Activated naive CD8-positive, alpha-beta T cell treated with anti-CD3 and anti-CD28 coated beads, Interleukin-2, amount 50 U/mL, for 24 hours (primary cell): ENCODE measurements around the gene LRMDA.

Source experiments
- ATAC-seq: fragments of 150-1000 bp; cut with Tn5 transposase; one replicate; pipeline ENCODE4 v1.10.0; 2021
- DNase-seq: peaks from one replicate; pipeline ENCODE4 v3.0.0; 2021
- H3K27ac Mint-ChIP-seq: one replicate; pipeline ENCODE4 v1.8.0; 2021; ENCODE audit warnings: mild to moderate bottlenecking, mixed read lengths
- H3K27me3 Mint-ChIP-seq: one replicate; pipeline ENCODE4 v1.8.0; 2021; ENCODE audit warnings: mixed read lengths
- H3K36me3 Mint-ChIP-seq: one replicate; pipeline ENCODE4 v1.8.0; 2021; ENCODE audit warnings: low read depth, mixed read lengths
- H3K4me1 Mint-ChIP-seq: one replicate; pipeline ENCODE4 v1.8.0; 2021; ENCODE audit warnings: mixed read lengths
- H3K4me3 Mint-ChIP-seq: one replicate; pipeline ENCODE4 v1.8.0; 2021; ENCODE audit warnings: mild to moderate bottlenecking, moderate library complexity, mixed read lengths
- H3K9me3 Mint-ChIP-seq: one replicate; pipeline ENCODE4 v1.8.0; 2021; ENCODE audit warnings: mixed read lengths

The LRMDA gene

GRCh38 chr10:76035206-76036110 lies 604.0 kb downstream of the LRMDA start:
- no peaks in the 10 kb centered on the region for H3K4me1 Mint-ChIP-seq
- H3K9me3 Mint-ChIP-seq = peaks cover 10% of the 10 kb centered on the region
- no peak overlapping the region for H3K27ac Mint-ChIP-seq
- H3K27me3 Mint-ChIP-seq = peaks cover 2% of the 10 kb centered on the region
- no peaks in the 10 kb centered on the region for H3K36me3 Mint-ChIP-seq
- no peak overlapping the region for H3K4me3 Mint-ChIP-seq
- ATAC-seq (no peak), DNase-seq (no peak)

DNA sequence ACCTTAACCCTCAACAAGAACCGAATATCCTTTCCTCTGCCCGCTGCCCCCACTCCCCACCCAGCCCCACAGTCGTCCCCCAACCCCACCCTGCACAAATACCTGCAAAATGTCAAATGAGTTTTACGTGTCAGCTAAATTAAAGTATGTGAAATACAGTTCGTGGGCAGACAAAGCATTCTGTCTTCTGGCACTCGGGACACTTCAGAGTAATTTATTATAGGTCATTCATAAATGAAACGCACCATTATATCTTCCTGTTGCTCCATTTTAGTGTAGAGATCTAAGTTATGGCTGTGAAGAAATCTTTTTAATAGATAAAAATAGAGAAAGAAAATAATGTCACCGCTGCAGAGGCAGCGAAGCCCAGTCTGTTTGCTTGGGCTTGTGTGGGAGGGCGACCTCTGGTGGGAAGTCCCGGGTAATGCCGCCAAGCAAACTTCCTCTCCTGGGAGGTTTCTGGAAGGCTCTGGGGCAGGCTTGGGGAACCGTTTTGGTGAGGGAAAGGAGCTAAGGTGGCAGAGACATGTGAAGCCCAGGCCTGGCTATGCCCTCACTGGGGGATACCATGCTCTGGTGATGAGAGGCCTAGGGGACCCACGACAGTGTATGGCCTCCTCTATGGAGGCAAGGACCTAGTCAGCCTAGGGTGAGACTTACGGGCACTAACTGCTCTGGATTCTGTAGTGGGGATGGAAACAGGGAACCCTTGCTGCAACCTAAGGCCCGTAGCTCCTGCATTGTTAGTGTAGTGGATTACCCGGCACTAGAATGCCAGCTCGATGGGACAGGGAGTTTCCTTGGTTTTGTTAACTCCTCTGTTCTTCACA lies 604.9 kb downstream of the LRMDA start:
- Mint-ChIP-seq H3K27ac (no peak overlapping the region), H3K36me3 (no peaks in the 10 kb centered on the region), H3K4me3 (no peak overlapping the region), H3K9me3 (peaks cover 14% of the 10 kb centered on the region), H3K4me1 (no peaks in the 10 kb centered on the region), H3K27me3 (peaks cover 2% of the 10 kb centered on the region)
- DNase-seq (peak; percentile 37), ATAC-seq (no peak)

GRCh38 chr10:76036962-76037361 lies 605.5 kb downstream of the LRMDA start:
- H3K27me3 Mint-ChIP-seq = peaks cover 2% of the 10 kb centered on the region
- no peaks in the 10 kb centered on the region for H3K36me3 Mint-ChIP-seq
- H3K9me3 Mint-ChIP-seq = peaks cover 14% of the 10 kb centered on the region
- no peak for DNase-seq
- H3K4me3 Mint-ChIP-seq = no peak overlapping the region
- H3K27ac Mint-ChIP-seq = no peak overlapping the region
- no peak for ATAC-seq
- no peaks in the 10 kb centered on the region for H3K4me1 Mint-ChIP-seq

GRCh38 chr10:76037531-76038155 lies 606.2 kb downstream of the LRMDA start:
- Mint-ChIP-seq H3K4me3 (no peak overlapping the region), H3K4me1 (no peaks in the 10 kb centered on the region), H3K36me3 (no peaks in the 10 kb centered on the region), H3K9me3 (peaks cover 14% of the 10 kb centered on the region), H3K27me3 (peaks cover 2% of the 10 kb centered on the region), H3K27ac (no peak overlapping the region)
- no peak for DNase-seq
- ATAC-seq = no peak

- no peak for DNase-seq
- H3K4me1 Mint-ChIP-seq = no peaks in the 10 kb centered on the region
- H3K9me3 Mint-ChIP-seq = peaks cover 14% of the 10 kb centered on the region
- no peak for ATAC-seq
- H3K4me3 Mint-ChIP-seq = no peak overlapping the region
- H3K36me3 Mint-ChIP-seq = no peaks in the 10 kb centered on the region
- H3K27ac Mint-ChIP-seq = no peak overlapping the region
- peaks cover 2% of the 10 kb centered on the region for H3K27me3 Mint-ChIP-seq
Measured at GRCh38 chr10:76038696-76039095, 607.3 kb downstream of the LRMDA start.

DNA sequence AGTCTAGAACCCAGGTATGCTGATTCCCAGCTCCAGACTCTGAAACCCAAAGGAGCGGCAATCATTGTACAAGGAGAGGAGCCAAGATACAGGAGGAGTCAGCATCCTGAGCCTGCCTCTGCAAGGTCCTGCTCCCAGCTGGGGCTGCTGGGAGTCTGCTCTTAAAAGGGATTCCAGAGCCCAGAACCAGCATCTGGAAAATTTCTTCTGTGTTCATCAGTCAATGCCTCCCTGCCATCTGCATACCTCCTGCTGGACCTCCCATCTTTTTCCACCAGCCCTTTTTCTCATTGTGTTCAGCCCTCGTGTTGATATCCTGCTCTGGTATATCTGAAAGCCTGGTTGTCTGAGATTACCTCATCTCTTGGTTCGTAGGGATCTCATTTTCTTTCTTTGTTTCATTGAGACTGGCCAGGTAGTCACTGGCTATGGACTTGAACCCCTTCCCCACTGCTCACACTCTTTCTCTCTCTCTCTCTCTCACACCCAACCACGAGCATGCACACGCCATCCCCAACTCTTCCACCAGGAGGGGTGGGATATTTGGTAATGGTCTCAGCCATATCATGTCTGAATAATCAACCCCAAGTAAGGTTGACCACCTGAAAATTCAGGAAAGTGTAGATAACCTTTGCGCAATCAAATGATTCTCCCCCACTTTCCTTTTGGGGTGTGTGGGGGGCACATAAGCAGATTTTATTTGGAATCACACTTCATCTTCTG lies 608.8 kb downstream of the LRMDA start:
- Mint-ChIP-seq H3K36me3 (no peaks in the 10 kb centered on the region), H3K27ac (no peak overlapping the region), H3K9me3 (peaks cover 14% of the 10 kb centered on the region), H3K4me1 (no peaks in the 10 kb centered on the region), H3K27me3 (no peaks in the 10 kb centered on the region), H3K4me3 (no peak overlapping the region)
- ATAC-seq (no peak), DNase-seq (no peak)

DNA sequence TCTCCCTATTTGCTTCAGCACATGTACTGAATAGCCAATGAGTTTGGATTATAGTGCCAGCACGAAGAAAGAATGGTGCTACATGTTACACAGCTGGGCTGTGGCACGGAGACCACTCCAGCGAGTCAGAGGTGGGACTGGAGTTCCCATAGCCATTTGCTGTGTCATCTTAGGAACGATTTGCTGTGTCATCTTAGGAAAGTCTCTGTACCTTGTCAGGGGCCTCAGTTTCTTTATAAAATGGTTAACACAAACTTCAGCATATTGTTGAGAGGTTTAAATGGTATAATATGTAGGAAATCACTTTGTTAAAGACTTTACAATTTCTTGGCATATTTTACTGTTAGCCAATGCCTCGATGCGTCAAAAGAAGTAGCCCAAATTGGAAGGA lies 609.4 kb downstream of the LRMDA start:
- Mint-ChIP-seq H3K4me1 (no peaks in the 10 kb centered on the region), H3K27me3 (no peaks in the 10 kb centered on the region), H3K27ac (no peak overlapping the region), H3K36me3 (no peaks in the 10 kb centered on the region), H3K4me3 (no peak overlapping the region), H3K9me3 (peaks cover 14% of the 10 kb centered on the region)
- ATAC-seq (no peak), DNase-seq (no peak)

DNA sequence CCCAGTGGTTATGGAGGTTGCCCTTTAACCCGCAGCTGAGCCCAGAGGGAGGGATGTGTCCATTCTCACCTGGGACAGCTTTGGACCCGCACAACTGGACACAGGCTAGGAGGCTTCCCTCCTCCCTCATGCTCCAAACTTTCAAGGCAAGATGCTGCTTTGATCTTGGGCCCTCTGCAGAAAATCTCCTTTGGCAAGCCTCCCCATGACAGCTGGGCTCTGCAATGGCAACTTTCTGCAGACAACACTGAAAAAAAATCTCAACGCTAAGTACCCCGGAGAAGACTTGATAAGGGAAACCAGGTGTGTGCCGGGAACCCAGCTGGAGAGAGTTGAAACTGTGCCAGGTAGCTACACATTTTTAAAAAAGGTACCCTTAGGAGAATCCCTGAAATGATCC lies 610.1 kb downstream of the LRMDA start:
- no peak overlapping the region for H3K4me3 Mint-ChIP-seq
- peaks cover 14% of the 10 kb centered on the region for H3K9me3 Mint-ChIP-seq
- ATAC-seq (no peak), DNase-seq (no peak)
- no peak overlapping the region for H3K27ac Mint-ChIP-seq
- H3K27me3 Mint-ChIP-seq = no peaks in the 10 kb centered on the region
- no peaks in the 10 kb centered on the region for H3K36me3 Mint-ChIP-seq
- H3K4me1 Mint-ChIP-seq = no peaks in the 10 kb centered on the region

- no peaks in the 10 kb centered on the region for H3K36me3 Mint-ChIP-seq
- no peaks in the 10 kb centered on the region for H3K27me3 Mint-ChIP-seq
- H3K9me3 Mint-ChIP-seq = peaks cover 14% of the 10 kb centered on the region
- DNase-seq (no peak), ATAC-seq (no peak)
- no peak overlapping the region for H3K27ac Mint-ChIP-seq
- H3K4me3 Mint-ChIP-seq = no peak overlapping the region
- H3K4me1 Mint-ChIP-seq = no peaks in the 10 kb centered on the region
Measured at GRCh38 chr10:76043261-76043660, 611.8 kb downstream of the LRMDA start.

GRCh38 chr10:76044751-76045150 lies 613.3 kb downstream of the LRMDA start:
- H3K27me3 Mint-ChIP-seq = no peaks in the 10 kb centered on the region
- no peak for DNase-seq
- H3K36me3 Mint-ChIP-seq = no peaks in the 10 kb centered on the region
- ATAC-seq = no peak
- no peak overlapping the region for H3K27ac Mint-ChIP-seq
- H3K4me3 Mint-ChIP-seq = no peak overlapping the region
- H3K9me3 Mint-ChIP-seq = peaks cover 7% of the 10 kb centered on the region
- H3K4me1 Mint-ChIP-seq = no peaks in the 10 kb centered on the region

DNA sequence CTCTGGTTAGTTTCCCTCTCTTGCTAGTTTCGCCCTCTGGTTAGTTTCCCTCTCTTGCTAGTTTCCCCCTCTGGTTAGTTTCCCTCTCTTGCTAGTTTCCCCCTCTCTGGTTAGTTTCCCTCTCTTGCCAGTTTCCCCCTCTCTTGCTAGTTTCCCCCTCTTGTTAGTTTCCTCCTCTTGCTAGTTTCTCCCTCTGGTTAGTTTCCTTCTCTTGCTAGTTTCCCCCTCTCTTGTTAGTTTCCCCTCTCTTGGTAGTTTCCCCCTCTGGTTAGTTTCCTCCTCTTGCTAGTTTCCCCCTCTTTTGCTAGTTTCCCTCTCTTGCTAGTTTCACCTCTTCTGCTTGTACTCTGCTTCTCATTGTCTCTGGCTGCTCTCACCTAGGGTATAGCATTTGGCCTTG lies 613.8 kb downstream of the LRMDA start:
- no peaks in the 10 kb centered on the region for H3K27me3 Mint-ChIP-seq
- DNase-seq (no peak), ATAC-seq (no peak)
- H3K9me3 Mint-ChIP-seq = peaks cover 7% of the 10 kb centered on the region
- no peak overlapping the region for H3K4me3 Mint-ChIP-seq
- H3K36me3 Mint-ChIP-seq = no peaks in the 10 kb centered on the region
- no peak overlapping the region for H3K27ac Mint-ChIP-seq
- H3K4me1 Mint-ChIP-seq = no peaks in the 10 kb centered on the region

DNA sequence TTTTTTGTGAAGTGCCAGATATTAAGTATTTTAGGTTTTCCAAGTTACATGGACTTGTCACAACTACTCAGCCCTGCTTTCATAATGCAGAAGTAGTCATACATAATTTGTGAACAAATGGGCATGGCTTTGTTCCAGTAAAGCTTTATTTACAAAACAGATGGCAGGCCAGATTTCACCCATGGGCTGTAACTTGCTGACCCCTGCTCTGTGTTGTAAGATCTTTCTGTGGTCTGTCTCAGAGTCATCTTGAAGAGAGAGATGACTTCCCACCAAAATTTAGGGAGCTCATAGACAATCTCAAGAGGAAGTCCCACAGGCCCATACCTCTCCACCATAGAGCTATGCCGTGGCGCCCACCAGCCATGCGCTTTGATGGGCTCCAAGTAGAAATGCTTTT lies 616.1 kb downstream of the LRMDA start:
- ATAC-seq = no peak
- Mint-ChIP-seq H3K9me3 (no peaks in the 10 kb centered on the region), H3K4me1 (no peaks in the 10 kb centered on the region), H3K36me3 (no peaks in the 10 kb centered on the region), H3K27ac (no peak overlapping the region), H3K4me3 (no peak overlapping the region), H3K27me3 (no peaks in the 10 kb centered on the region)
- DNase-seq = no peak

DNA sequence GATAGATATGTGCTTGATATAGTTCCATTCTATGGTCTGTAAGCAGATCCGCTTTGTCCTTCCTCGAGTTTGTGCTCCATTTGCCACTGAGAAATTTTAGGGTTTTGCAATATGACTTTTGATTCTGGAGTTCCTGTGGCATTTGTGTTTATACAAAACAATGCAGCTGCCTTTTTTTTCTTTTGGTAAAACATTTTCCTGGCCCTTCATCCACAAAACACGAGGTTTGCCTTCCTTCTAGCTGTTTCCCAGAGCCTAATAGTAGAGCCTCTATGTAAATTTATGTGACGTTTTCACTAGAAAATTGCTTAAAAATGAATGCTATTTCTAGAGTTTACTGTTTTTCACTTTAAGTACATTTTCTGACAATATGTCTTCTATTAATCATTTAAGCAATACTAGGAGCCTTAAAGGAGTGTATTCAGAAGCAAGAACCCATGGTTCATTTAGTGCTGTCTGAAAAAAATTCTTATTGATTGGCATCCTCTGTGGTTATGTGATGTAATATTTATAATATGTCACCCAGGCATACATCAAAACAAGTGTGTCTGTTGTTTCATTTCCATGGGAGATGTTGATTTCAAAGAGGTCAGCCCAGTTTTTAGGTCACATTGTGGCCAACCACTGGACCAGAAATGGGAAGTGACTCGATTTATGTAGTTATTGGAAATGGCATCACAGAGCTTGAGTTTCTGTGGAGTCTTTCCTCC lies 618.3 kb downstream of the LRMDA start:
- DNase-seq (no peak), ATAC-seq (no peak)
- Mint-ChIP-seq H3K4me1 (no peaks in the 10 kb centered on the region), H3K9me3 (no peaks in the 10 kb centered on the region), H3K4me3 (no peak overlapping the region), H3K27me3 (peaks cover 4% of the 10 kb centered on the region), H3K27ac (no peak overlapping the region), H3K36me3 (no peaks in the 10 kb centered on the region)

- DNase-seq = no peak
- Mint-ChIP-seq H3K36me3 (no peaks in the 10 kb centered on the region), H3K27ac (no peak overlapping the region), H3K9me3 (peaks cover 4% of the 10 kb centered on the region), H3K4me1 (no peaks in the 10 kb centered on the region), H3K27me3 (peaks cover 4% of the 10 kb centered on the region), H3K4me3 (no peak overlapping the region)
- ATAC-seq = no peak
Measured at GRCh38 chr10:76050291-76050625, 618.8 kb downstream of the LRMDA start.
